DND-41 (cell line): ENCODE results near the gene MROH2A.
A peak's percentile ranks its signal among the peaks of the same experiment; 100 is the strongest.

ENCODE experiments used
- ATAC-seq: fragments of 200-7000 bp; cut with Tn5 transposase; 3 replicates; pipeline ENCODE4 v1.9.1; 2021; ENCODE audit warnings: low read depth; ENCODE audit not compliant: insufficient read depth
- DNase-seq: peaks from one replicate; pipeline ENCODE4 v3.0.0-alpha.2; 2020
- H2AFZ ChIP-seq: 2 replicates; pipeline ENCODE4 v1.6.0; 2012; ENCODE audit warnings: low read depth, low read length
- H3K27ac ChIP-seq: 2 replicates; pipeline ENCODE4 v1.5.1; 2012; ENCODE audit warnings: low read length, inconsistent platforms
- H3K27me3 ChIP-seq: fragments of 200-600 bp; sonication (generic); 2 replicates; pipeline ENCODE4 v1.6.0; 2012; ENCODE audit warnings: low read length, mild to moderate bottlenecking, inconsistent platforms; ENCODE audit not compliant: insufficient read depth, poor library complexity
- H3K36me3 ChIP-seq: 2 replicates; pipeline ENCODE4 v1.5.1; 2012; ENCODE audit warnings: low read length, inconsistent platforms; ENCODE audit not compliant: insufficient read depth
- H3K4me1 ChIP-seq: 2 replicates; pipeline ENCODE4 v1.5.1; 2012; ENCODE audit warnings: mild to moderate bottlenecking, low read length; ENCODE audit not compliant: insufficient read depth
- H3K4me2 ChIP-seq: 2 replicates; pipeline ENCODE4 v1.6.0; 2012; ENCODE audit warnings: mild to moderate bottlenecking, moderate library complexity, low read length, inconsistent platforms; ENCODE audit not compliant: insufficient read depth
- H3K4me3 ChIP-seq, 2 experiments: fragments of 200-600 bp in 1 of 2; shearing (Covaris generic) in 1 of 2; 2 replicates each; pipeline ENCODE4 v1.5.1; 2012 to 2016; ENCODE audit warnings: inconsistent platforms in 2 of 2, low read length in 2 of 2, mild to moderate bottlenecking in 2 of 2, low read depth in 1 of 2, moderate library complexity in 1 of 2
- H3K79me2 ChIP-seq: 2 replicates; pipeline ENCODE4 v1.6.0; 2012; ENCODE audit warnings: low read length, inconsistent platforms; ENCODE audit not compliant: insufficient read depth
- H3K9ac ChIP-seq: 2 replicates; pipeline ENCODE4 v1.6.0; 2012; ENCODE audit warnings: low read depth, mild to moderate bottlenecking, inconsistent platforms, low read length, moderate library complexity
- H3K9me3 ChIP-seq: 2 replicates; pipeline ENCODE4 v1.5.1; 2012; ENCODE audit warnings: low read length, moderate library complexity, mild to moderate bottlenecking, inconsistent platforms; ENCODE audit not compliant: insufficient read depth, severe bottlenecking
- H4K20me1 ChIP-seq: 2 replicates; pipeline ENCODE4 v1.6.0; 2012; ENCODE audit warnings: low read length; ENCODE audit not compliant: insufficient read depth
- EZH2 ChIP-seq: IDR thresholded peaks from 3 replicates; pipeline ENCODE4 v1.6.1; 2012; ENCODE audit warnings: borderline replicate concordance, low read depth, mild to moderate bottlenecking, moderate library complexity, low read length, inconsistent platforms; ENCODE audit not compliant: severe bottlenecking
- TF ChIP-seq, protein P1 (sequence below): IDR thresholded peaks from 2 replicates; pipeline ENCODE4 v1.5.1; 2012; ENCODE audit warnings: borderline replicate concordance, low read length, moderate library complexity, mild to moderate bottlenecking; ENCODE audit not compliant: poor library complexity, severe bottlenecking; ENCODE audit errors: extremely low read depth

MROH2A gene

DNA sequence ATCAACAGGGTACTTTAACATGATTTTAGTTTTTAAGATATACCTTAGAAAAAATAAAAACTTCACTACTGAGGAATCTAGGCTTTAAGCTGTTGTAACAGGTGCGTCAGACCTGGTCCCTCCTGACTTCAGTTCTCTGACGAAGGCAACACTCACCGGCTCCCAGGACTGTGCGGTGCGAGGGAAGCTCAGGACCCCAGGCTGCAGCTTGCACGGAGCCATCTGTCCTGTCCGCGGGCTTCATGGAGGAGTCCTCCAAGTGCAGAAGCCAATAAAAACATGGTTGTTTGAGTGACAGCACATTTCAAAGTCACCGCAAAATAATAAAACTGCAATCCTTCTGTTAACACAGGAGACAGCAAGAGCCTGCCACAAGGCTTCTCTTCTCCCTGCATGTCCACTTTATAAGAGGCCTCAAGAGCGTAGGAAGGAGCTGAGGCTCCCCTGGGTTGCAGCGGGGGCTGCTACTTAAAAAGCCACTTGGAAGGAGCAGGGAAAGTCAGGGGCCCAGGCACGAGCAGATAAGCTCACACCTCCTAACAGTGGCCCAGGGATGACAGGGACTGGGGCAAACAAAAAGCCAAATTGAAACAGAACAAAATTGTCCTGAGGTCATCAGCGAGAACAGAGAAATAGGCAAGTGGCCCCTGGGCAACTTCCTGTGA is 71.6 kb downstream of the MROH2A start:
- Histone ChIP-seq H3K27me3 (no peaks in the 10 kb centered on the region), H4K20me1 (peaks cover 71% of the 10 kb centered on the region), H3K79me2 (peaks cover 96% of the 10 kb centered on the region), H3K4me3 (no peak overlapping the region), H3K9ac (no peak overlapping the region; the same call in 1 of the 2 replicates), H3K36me3 (peaks cover 93% of the 10 kb centered on the region), H3K27ac (peak overlapping the region; percentile 8; the same call in 1 of the 2 replicates), H2AFZ (no peak overlapping the region), H3K9me3 (no peaks in the 10 kb centered on the region), H3K4me2 (peak overlapping the region; percentile 84), H3K4me1 (peaks cover 62% of the 10 kb centered on the region)
- DNase-seq, result no peak
- no peak for TF ChIP-seq EZH2
- TF ChIP-seq, protein P1, sequence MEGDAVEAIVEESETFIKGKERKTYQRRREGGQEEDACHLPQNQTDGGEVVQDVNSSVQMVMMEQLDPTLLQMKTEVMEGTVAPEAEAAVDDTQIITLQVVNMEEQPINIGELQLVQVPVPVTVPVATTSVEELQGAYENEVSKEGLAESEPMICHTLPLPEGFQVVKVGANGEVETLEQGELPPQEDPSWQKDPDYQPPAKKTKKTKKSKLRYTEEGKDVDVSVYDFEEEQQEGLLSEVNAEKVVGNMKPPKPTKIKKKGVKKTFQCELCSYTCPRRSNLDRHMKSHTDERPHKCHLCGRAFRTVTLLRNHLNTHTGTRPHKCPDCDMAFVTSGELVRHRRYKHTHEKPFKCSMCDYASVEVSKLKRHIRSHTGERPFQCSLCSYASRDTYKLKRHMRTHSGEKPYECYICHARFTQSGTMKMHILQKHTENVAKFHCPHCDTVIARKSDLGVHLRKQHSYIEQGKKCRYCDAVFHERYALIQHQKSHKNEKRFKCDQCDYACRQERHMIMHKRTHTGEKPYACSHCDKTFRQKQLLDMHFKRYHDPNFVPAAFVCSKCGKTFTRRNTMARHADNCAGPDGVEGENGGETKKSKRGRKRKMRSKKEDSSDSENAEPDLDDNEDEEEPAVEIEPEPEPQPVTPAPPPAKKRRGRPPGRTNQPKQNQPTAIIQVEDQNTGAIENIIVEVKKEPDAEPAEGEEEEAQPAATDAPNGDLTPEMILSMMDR, result no peak
- ATAC-seq, result no peak

GRCh38 chr2:233850745-233851144 is 72.6 kb downstream of the MROH2A start:
- peaks cover 70% of the 10 kb centered on the region for H3K4me1 ChIP-seq
- DNase-seq (no peak), ATAC-seq (no peak)
- H3K27ac ChIP-seq, result no peak overlapping the region
- H3K9ac ChIP-seq, result peak overlapping the region; percentile 18; the same call in 1 of the 2 replicates
- no peaks in the 10 kb centered on the region for H3K9me3 ChIP-seq
- peak overlapping the region; percentile 84 for H3K4me2 ChIP-seq
- H3K4me3 ChIP-seq, result peak overlapping the region in 1 of 2 experiments; percentile 16; a peak in 1 of 4 replicates
- H2AFZ ChIP-seq, result no peak overlapping the region
- TF ChIP-seq, protein P1, result no peak
- no peak for TF ChIP-seq EZH2
- peaks cover 69% of the 10 kb centered on the region for H4K20me1 ChIP-seq
- peaks cover 94% of the 10 kb centered on the region for H3K79me2 ChIP-seq
- H3K36me3 ChIP-seq, result peaks cover 84% of the 10 kb centered on the region
- no peaks in the 10 kb centered on the region for H3K27me3 ChIP-seq

DNA sequence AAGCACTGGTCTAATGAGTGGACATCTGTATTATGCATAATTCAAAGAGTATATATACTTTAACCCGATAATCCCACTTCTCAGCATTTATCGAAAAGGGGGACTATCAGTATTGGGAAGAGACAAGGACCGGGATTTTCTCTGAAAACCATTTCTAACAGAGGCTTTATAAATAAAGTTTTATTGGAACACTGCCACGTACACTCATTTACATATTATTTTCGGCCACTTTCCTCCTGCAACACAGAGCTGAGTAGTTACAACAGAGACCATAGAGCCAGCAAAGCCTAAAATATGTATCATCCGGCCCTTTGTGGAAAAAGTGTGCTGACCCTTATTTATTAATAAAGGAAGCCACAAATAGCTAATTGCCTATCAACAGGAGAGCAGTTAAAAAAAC is 73.0 kb downstream of the MROH2A start:
- H3K4me2 ChIP-seq, result peak overlapping the region; percentile 84
- no peak for DNase-seq
- H3K27ac ChIP-seq, result no peak overlapping the region
- no peak overlapping the region for H3K4me3 ChIP-seq
- peak overlapping the region; percentile 18; the same call in 1 of the 2 replicates for H3K9ac ChIP-seq
- peaks cover 90% of the 10 kb centered on the region for H3K79me2 ChIP-seq
- peaks cover 80% of the 10 kb centered on the region for H3K36me3 ChIP-seq
- ATAC-seq, result no peak
- H3K4me1 ChIP-seq, result peaks cover 70% of the 10 kb centered on the region
- H3K9me3 ChIP-seq, result no peaks in the 10 kb centered on the region
- peaks cover 69% of the 10 kb centered on the region for H4K20me1 ChIP-seq
- H3K27me3 ChIP-seq, result no peaks in the 10 kb centered on the region
- TF ChIP-seq, protein P1, result no peak
- no peak for TF ChIP-seq EZH2
- H2AFZ ChIP-seq, result no peak overlapping the region
